ENCODE measurements around the gene TMC3. TPM values are rescaled to one million over a fixed set of nuclear protein-coding genes. Genes with fewer than 3 reads are reported as not detected.

The TMC3 gene
- total and polyA plus RNA-seq, 9 of the 15 experiments (the other 6 are each of a cell fraction or from before 2014, with no cell fraction given) = 0.01 to 0.14 TPM; not detected in 7

DNA sequence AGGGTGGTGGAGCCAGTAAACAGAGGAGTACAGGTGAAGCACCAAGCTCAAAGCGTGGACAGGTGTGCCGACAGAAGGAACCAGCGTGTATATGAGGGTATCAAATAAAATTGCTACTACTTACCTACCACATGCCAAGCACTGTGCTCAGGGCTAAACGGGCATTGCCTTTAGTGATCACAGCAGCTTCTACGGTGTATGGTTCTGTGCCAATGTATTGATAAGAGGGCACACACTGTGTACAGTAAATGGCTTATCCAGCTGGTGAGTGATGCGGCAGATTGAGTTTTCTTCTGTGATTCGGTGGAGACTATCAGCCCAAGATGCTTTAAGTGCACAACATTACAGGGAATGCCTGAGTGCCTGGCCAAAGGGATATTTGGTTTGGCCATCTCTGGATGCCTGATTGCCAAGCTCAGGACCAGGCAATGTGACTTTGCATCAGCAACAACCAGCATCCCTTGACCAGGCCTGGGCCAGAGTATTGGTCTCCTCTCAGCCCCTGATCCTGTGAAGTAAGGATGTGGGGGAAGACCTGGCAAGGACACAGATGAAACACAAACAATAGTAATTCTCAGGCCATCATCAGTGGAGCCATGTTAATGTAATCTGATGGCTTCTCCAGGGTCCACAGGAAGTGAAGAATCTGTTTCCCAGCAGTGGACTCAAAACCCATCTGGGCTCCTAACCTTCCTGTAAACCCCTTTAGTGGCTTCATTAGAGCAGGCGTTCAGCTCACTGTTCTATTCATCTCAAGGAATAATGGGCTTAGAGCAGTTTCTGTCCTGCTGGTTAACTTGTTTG, 64.2 kb downstream of the TMC3 start:
- Histone ChIP-seq H4K20me1 (replicated peaks; ENCODE audit: control insufficient read depth, insufficient read depth, low read length) (no peaks in the 10 kb centered on the region; the same call in 1 of the 2 replicates), H3K9ac (ENCODE audit: insufficient read depth in 1 of 2, low read depth in 2 of 2, low read length in 2 of 2) (no peak overlapping the region), H3K4me2 (ENCODE audit: insufficient read depth, low read length) (no peak overlapping the region), H3K9me3 (replicated peaks; ENCODE audit: control insufficient read depth, insufficient read depth, low read depth, low read length) (no peaks in the 10 kb centered on the region), H3K4me1 (replicated peaks in 1 of 2; ENCODE audit: control insufficient read depth in 2 of 2, insufficient read depth in 2 of 2, low read length in 2 of 2) (no peaks in the 10 kb centered on the region), H3K79me2 (ENCODE audit: control insufficient read depth, insufficient read depth, low read length) (no peaks in the 10 kb centered on the region), H3K27ac (ENCODE audit: extremely low read depth, low read depth, low read length) (no peak overlapping the region), H3K36me3 (ENCODE audit: control insufficient read depth, insufficient read depth, low read length) (peaks cover 16% of the 10 kb centered on the region; the same call in 1 of the 3 replicates), H3K9me1 (ENCODE audit: control insufficient read depth, insufficient read depth, low read length) (no peaks in the 10 kb centered on the region), H3K27me3 (ENCODE audit: control insufficient read depth in 2 of 2, insufficient read depth in 2 of 2, low read length in 2 of 2) (no peaks in the 10 kb centered on the region), H2AFZ (ENCODE audit: low read depth, low read length) (no peak overlapping the region), H3K4me3 (no peak overlapping the region)
- FAIRE-seq (no peak), ATAC-seq (no peak), DNase-seq (ENCODE audit: extremely low read depth in 1 of 4, low spot score in 3 of 4) (no peak)
- BruUV-seq (replicated peaks) = no TSS peak
- ChIA-PET CTCF (ENCODE audit: low intra/inter-chr PET ratio) (no interaction called here), POLR2A (interaction anchor here (0.6 to 1.3 kb wide), 2 partner anchors 20 to 1230 kb away, joined by 3 to 5 read pairs; partner anchors contain the start of gene RPS17)
- intact Hi-C loops (cut with micrococcal nuclease) = no loop called here
- no peak for TF ChIP-seq ZNF24 (IDR thresholded peaks at IDR 0.05)
- no peak for TF ChIP-seq NBN (IDR thresholded peaks at IDR 0.05; ENCODE audit: low read depth)
- TF ChIP-seq, protein P1, sequence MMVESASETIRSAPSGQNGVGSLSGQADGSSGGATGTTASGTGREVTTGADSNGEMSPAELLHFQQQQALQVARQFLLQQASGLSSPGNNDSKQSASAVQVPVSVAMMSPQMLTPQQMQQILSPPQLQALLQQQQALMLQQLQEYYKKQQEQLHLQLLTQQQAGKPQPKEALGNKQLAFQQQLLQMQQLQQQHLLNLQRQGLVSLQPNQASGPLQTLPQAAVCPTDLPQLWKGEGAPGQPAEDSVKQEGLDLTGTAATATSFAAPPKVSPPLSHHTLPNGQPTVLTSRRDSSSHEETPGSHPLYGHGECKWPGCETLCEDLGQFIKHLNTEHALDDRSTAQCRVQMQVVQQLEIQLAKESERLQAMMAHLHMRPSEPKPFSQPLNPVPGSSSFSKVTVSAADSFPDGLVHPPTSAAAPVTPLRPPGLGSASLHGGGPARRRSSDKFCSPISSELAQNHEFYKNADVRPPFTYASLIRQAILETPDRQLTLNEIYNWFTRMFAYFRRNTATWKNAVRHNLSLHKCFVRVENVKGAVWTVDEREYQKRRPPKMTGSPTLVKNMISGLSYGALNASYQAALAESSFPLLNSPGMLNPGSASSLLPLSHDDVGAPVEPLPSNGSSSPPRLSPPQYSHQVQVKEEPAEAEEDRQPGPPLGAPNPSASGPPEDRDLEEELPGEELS (CRISPR knock-in tag; IDR thresholded peaks at IDR 0.05; ENCODE audit: borderline replicate concordance) = no peak
- no peak for TF ChIP-seq DIDO1 (tag; IDR thresholded peaks at IDR 0.05; ENCODE audit: low read depth)
- TF ChIP-seq CHD4 (IDR thresholded peaks at IDR 0.05; ENCODE audit: insufficient read depth, insufficient replicate concordance, low read depth, low read length, poor library complexity, severe bottlenecking) = no peak
- TF ChIP-seq SMARCC2 (IDR thresholded peaks at IDR 0.05; ENCODE audit: low read depth) = no peak
- TF ChIP-seq, protein P2, sequence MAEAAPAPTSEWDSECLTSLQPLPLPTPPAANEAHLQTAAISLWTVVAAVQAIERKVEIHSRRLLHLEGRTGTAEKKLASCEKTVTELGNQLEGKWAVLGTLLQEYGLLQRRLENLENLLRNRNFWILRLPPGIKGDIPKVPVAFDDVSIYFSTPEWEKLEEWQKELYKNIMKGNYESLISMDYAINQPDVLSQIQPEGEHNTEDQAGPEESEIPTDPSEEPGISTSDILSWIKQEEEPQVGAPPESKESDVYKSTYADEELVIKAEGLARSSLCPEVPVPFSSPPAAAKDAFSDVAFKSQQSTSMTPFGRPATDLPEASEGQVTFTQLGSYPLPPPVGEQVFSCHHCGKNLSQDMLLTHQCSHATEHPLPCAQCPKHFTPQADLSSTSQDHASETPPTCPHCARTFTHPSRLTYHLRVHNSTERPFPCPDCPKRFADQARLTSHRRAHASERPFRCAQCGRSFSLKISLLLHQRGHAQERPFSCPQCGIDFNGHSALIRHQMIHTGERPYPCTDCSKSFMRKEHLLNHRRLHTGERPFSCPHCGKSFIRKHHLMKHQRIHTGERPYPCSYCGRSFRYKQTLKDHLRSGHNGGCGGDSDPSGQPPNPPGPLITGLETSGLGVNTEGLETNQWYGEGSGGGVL (CRISPR knock-in tag; IDR thresholded peaks at IDR 0.05) = no peak
- TF ChIP-seq RHOXF2B (CRISPR knock-in tag; conservative IDR thresholded peaks at IDR 0.05) = no peak
- TF ChIP-seq POLR3G (IDR thresholded peaks at IDR 0.05; ENCODE audit: extremely low read depth, insufficient read length, insufficient replicate concordance) = no peak
- no peak for TF ChIP-seq ETV5 (CRISPR knock-in tag; IDR thresholded peaks at IDR 0.05; ENCODE audit: low read depth)
- no peak for TF ChIP-seq ADNP (tag; IDR thresholded peaks at IDR 0.05)
- TF ChIP-seq ZC3H4 (CRISPR knock-in tag; IDR thresholded peaks at IDR 0.05; ENCODE audit: borderline replicate concordance) = no peak
- no peak for TF ChIP-seq ZNF121 (CRISPR knock-in tag; conservative IDR thresholded peaks at IDR 0.05)
- WGBS (ENCODE audit: insufficient coverage, low coverage, missing lambda C conversion rate) = 40% methylated on average over 8 of the region's 8 CpGs
- in situ Hi-C loops (cut with MboI) = no loop called here
